Measurements from ENCODE around the gene TBCC.

The TBCC gene

GRCh38 chr6:42697268-42697655 is 48.6 kb downstream of the TBCC start:
- H3K36me3 ChIP-seq (replicated peaks; ENCODE audit: insufficient read depth, low read length), result 0 out of 2 replicates have a peak, but pooled peaks cover 4% of the 10 kb centered on the region
- no peaks in the 10 kb centered on the region for H3K9me3 ChIP-seq (replicated peaks; ENCODE audit: insufficient read depth, low read length)
- no peaks in the 10 kb centered on the region; the same call in 1 of the 2 replicates for H3K4me1 ChIP-seq (ENCODE audit: low read length)
- H3K27ac ChIP-seq (ENCODE audit: low read length), result no peak overlapping the region
- H2AFZ ChIP-seq (ENCODE audit: low read length), result no peak overlapping the region
- H3K4me3 ChIP-seq (ENCODE audit: low read length), result no peak overlapping the region
- peaks cover 6% of the 10 kb centered on the region for H3F3A ChIP-seq (ENCODE audit: insufficient read depth, low read length)
- TF ChIP-seq CTCF (IDR thresholded peaks at IDR 0.05; ENCODE audit: low read length), result no peak
- no peak for TF ChIP-seq EZH2 (optimal IDR thresholded peaks at IDR 0.05; ENCODE audit: low read depth, low read length)
- DNase-seq, result no peak
- H3K27me3 ChIP-seq (replicated peaks; ENCODE audit: insufficient read depth, low read length), result no peaks in the 10 kb centered on the region
- no peaks in the 10 kb centered on the region for H3K79me2 ChIP-seq (ENCODE audit: low read length)
- no peaks in the 10 kb centered on the region for H4K20me1 ChIP-seq (ENCODE audit: insufficient read depth, low read length)
- H3K4me2 ChIP-seq (ENCODE audit: low read depth, low read length), result no peak overlapping the region
- H3K9me2 ChIP-seq (replicated peaks; ENCODE audit: insufficient read depth, low read length), result no peaks in the 10 kb centered on the region
- H3K9ac ChIP-seq (ENCODE audit: low read length), result no peak overlapping the region

GRCh38 chr6:42696526-42697267 is 49.2 kb downstream of the TBCC start:
- Histone ChIP-seq H3K9me2 (replicated peaks; ENCODE audit: insufficient read depth, low read length) (no peaks in the 10 kb centered on the region), H3K79me2 (ENCODE audit: low read length) (no peaks in the 10 kb centered on the region), H3K9me3 (replicated peaks; ENCODE audit: insufficient read depth, low read length) (no peaks in the 10 kb centered on the region), H3K36me3 (replicated peaks; ENCODE audit: insufficient read depth, low read length) (0 out of 2 replicates have a peak, but pooled peaks cover 4% of the 10 kb centered on the region), H2AFZ (ENCODE audit: low read length) (no peak overlapping the region), H3K27me3 (replicated peaks; ENCODE audit: insufficient read depth, low read length) (no peaks in the 10 kb centered on the region), H3K4me1 (ENCODE audit: low read length) (no peaks in the 10 kb centered on the region), H3K4me3 (ENCODE audit: low read length) (no peak overlapping the region), H4K20me1 (ENCODE audit: insufficient read depth, low read length) (no peaks in the 10 kb centered on the region), H3K27ac (ENCODE audit: low read length) (no peak overlapping the region), H3F3A (ENCODE audit: insufficient read depth, low read length) (peaks cover under 1% of the 10 kb centered on the region; the same call in 1 of the 2 replicates), H3K9ac (ENCODE audit: low read length) (no peak overlapping the region), H3K4me2 (ENCODE audit: low read depth, low read length) (no peak overlapping the region)
- TF ChIP-seq EZH2phosphoT487 (IDR thresholded peaks at IDR 0.05; ENCODE audit: low read length) (no peak), EZH2 (optimal IDR thresholded peaks at IDR 0.05; ENCODE audit: low read depth, low read length) (no peak), CTCF (IDR thresholded peaks at IDR 0.05; ENCODE audit: low read length) (no peak)
- no peak for DNase-seq

- no peak overlapping the region for H3K27ac ChIP-seq (ENCODE audit: low read length)
- H3K9ac ChIP-seq (ENCODE audit: low read length), result no peak overlapping the region
- H3K4me3 ChIP-seq (ENCODE audit: low read length), result no peak overlapping the region
- H3K79me2 ChIP-seq (ENCODE audit: low read length), result no peaks in the 10 kb centered on the region
- H4K20me1 ChIP-seq (ENCODE audit: insufficient read depth, low read length), result no peaks in the 10 kb centered on the region
- H3F3A ChIP-seq (ENCODE audit: insufficient read depth, low read length), result no peaks in the 10 kb centered on the region
- no peaks in the 10 kb centered on the region for H3K27me3 ChIP-seq (replicated peaks; ENCODE audit: insufficient read depth, low read length)
- H2AFZ ChIP-seq (ENCODE audit: low read length), result no peak overlapping the region
- TF ChIP-seq EZH2phosphoT487 (IDR thresholded peaks at IDR 0.05; ENCODE audit: low read length), result no peak
- TF ChIP-seq CTCF (IDR thresholded peaks at IDR 0.05; ENCODE audit: low read length), result no peak
- no peak for TF ChIP-seq EZH2 (optimal IDR thresholded peaks at IDR 0.05; ENCODE audit: low read depth, low read length)
- no peaks in the 10 kb centered on the region for H3K4me1 ChIP-seq (ENCODE audit: low read length)
- DNase-seq, result no peak
- H3K9me2 ChIP-seq (replicated peaks; ENCODE audit: insufficient read depth, low read length), result no peaks in the 10 kb centered on the region
- no peaks in the 10 kb centered on the region for H3K9me3 ChIP-seq (replicated peaks; ENCODE audit: insufficient read depth, low read length)
- H3K36me3 ChIP-seq (replicated peaks; ENCODE audit: insufficient read depth, low read length), result 0 out of 2 replicates have a peak, but pooled peaks cover 4% of the 10 kb centered on the region
- H3K4me2 ChIP-seq (ENCODE audit: low read depth, low read length), result no peak overlapping the region
These were observed 51.3 kb downstream of the TBCC start for GRCh38 chr6:42694586-42694985.

Data from MM.1S (cell line).